Smooth muscle cell (in vitro differentiated cells): ENCODE data around the gene C18orf54. TPM values are rescaled to one million over a fixed set of nuclear protein-coding genes. Genes with fewer than 3 reads are reported as not detected.

Experiments
- DNase-seq: peaks from one replicate; lab custom pipeline; 2025; ENCODE audit not compliant: unreplicated experiment; lab: John Stamatoyannopoulos, UW
- H2AFZ ChIP-seq: fragments of 200-600 bp; sonication (generic); 2 replicates; pipeline ENCODE4 v1.6.0; 2016; ENCODE audit warnings: antibody characterized with exemption, low read depth, mild to moderate bottlenecking
- H3F3A ChIP-seq: fragments of 200-600 bp; sonication (generic); 2 replicates; pipeline ENCODE4 v1.6.0; 2017; ENCODE audit warnings: antibody characterized with exemption, low read depth
- H3K27ac ChIP-seq: fragments of 200-600 bp; sonication (generic); 2 replicates; pipeline ENCODE4 v1.5.1; 2016; ENCODE audit warnings: low read depth, mild to moderate bottlenecking
- H3K27me3 ChIP-seq: fragments of 200-600 bp; sonication (generic); 2 replicates; pipeline ENCODE4 v1.6.1; 2016; ENCODE audit warnings: low read depth, mild to moderate bottlenecking
- H3K36me3 ChIP-seq: fragments of 200-600 bp; sonication (generic); 2 replicates; pipeline ENCODE4 v1.5.1; 2016; ENCODE audit warnings: low read depth
- H3K4me1 ChIP-seq: fragments of 200-600 bp; sonication (generic); 2 replicates; pipeline ENCODE4 v1.5.1; 2016; ENCODE audit warnings: low read depth
- H3K4me2 ChIP-seq: fragments of 200-600 bp; sonication (generic); 2 replicates; pipeline ENCODE4 v1.6.0; 2016; ENCODE audit warnings: mild to moderate bottlenecking
- H3K4me3 ChIP-seq: fragments of 200-600 bp; sonication (generic); 2 replicates; pipeline ENCODE4 v1.5.1; 2016; ENCODE audit warnings: mild to moderate bottlenecking
- H3K79me2 ChIP-seq: fragments of 200-600 bp; sonication (generic); 2 replicates; pipeline ENCODE4 v1.6.0; 2016; ENCODE audit warnings: low read depth, mild to moderate bottlenecking
- H3K9ac ChIP-seq: fragments of 200-600 bp; sonication (generic); 2 replicates; pipeline ENCODE4 v1.6.0; 2016; ENCODE audit warnings: low read depth
- H3K9me3 ChIP-seq: fragments of 200-600 bp; sonication (generic); replicated peaks from 2 replicates; pipeline ENCODE4 v1.5.1; 2016; ENCODE audit warnings: low read depth
- H4K20me1 ChIP-seq: fragments of 200-600 bp; sonication (generic); 2 replicates; pipeline ENCODE4 v1.6.0; 2016; ENCODE audit warnings: low read depth
- WGBS: methylation state at CpG from one replicate; pipeline ENCODE4 v1.1.7; 2016; ENCODE audit warnings: low lambda C conversion rate; 5-methylcytosine and 5-hydroxymethylcytosine counted together
- polyA plus RNA-seq: library from polyadenylated mRNA; unstranded; fragments of >200 nt; fragmentation: Nextera tagmentation; extraction: Ambion mirVana; gene quantifications from 2 replicates; pipeline ENCODE4 v1.2.1, GENCODE V29; 2016
- total RNA-seq: library from RNA; depleted of rRNA; stranded (reverse); fragments of >200 nt; gene quantifications from 2 replicates; pipeline ENCODE4 v1.2.3, GENCODE V29; 2014
- TF ChIP-seq, protein P1 (sequence below): fragments of 200-600 bp; sonication (generic); IDR thresholded peaks from 2 replicates; pipeline ENCODE4 v1.5.1; 2017; ENCODE audit warnings: borderline replicate concordance, mild to moderate bottlenecking, antibody characterized with exemption; ENCODE audit not compliant: insufficient read depth, poor library complexity, severe bottlenecking

Gene C18orf54
- total and polyA plus RNA-seq, 2 experiments from 2014 or later = 3.4 to 9.3 TPM

DNA sequence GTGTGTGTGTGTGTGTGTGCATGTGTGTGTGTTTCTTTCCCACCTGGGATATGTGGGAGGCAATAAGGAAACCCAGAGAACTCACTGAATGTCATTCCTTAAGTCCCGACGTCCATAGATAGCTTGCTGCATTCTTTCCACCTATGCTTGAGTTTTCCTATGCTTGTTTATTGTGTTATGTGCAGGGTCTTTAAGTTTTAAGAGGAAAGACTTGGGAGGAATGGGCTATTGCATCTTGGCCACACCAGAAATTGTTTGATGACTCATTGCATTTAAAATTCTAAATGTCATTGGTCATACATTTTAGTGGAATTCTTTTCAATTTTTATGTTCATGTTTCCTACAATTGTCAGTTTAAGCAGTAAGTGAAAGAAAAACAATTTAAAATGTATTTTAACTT is 33.7 kb upstream of the C18orf54 start:
- TF ChIP-seq, protein P1, sequence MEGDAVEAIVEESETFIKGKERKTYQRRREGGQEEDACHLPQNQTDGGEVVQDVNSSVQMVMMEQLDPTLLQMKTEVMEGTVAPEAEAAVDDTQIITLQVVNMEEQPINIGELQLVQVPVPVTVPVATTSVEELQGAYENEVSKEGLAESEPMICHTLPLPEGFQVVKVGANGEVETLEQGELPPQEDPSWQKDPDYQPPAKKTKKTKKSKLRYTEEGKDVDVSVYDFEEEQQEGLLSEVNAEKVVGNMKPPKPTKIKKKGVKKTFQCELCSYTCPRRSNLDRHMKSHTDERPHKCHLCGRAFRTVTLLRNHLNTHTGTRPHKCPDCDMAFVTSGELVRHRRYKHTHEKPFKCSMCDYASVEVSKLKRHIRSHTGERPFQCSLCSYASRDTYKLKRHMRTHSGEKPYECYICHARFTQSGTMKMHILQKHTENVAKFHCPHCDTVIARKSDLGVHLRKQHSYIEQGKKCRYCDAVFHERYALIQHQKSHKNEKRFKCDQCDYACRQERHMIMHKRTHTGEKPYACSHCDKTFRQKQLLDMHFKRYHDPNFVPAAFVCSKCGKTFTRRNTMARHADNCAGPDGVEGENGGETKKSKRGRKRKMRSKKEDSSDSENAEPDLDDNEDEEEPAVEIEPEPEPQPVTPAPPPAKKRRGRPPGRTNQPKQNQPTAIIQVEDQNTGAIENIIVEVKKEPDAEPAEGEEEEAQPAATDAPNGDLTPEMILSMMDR = no peak
- DNase-seq = no peak
- WGBS = 77% methylated on average over 2 of the region's 2 CpGs
- Histone ChIP-seq H3F3A (no peaks in the 10 kb centered on the region), H3K27ac (no peak overlapping the region), H3K4me2 (no peak overlapping the region), H3K79me2 (no peaks in the 10 kb centered on the region), H3K9ac (no peak overlapping the region), H3K27me3 (no peaks in the 10 kb centered on the region), H3K9me3 (no peaks in the 10 kb centered on the region), H3K4me3 (no peak overlapping the region), H2AFZ (no peak overlapping the region), H4K20me1 (no peaks in the 10 kb centered on the region), H3K4me1 (no peaks in the 10 kb centered on the region), H3K36me3 (no peaks in the 10 kb centered on the region)

- Histone ChIP-seq H3K4me1 (no peaks in the 10 kb centered on the region), H3K4me2 (no peak overlapping the region), H3K36me3 (no peaks in the 10 kb centered on the region), H4K20me1 (no peaks in the 10 kb centered on the region), H3K79me2 (no peaks in the 10 kb centered on the region), H3K9ac (no peak overlapping the region), H2AFZ (no peak overlapping the region), H3K27me3 (no peaks in the 10 kb centered on the region), H3K9me3 (no peaks in the 10 kb centered on the region), H3K4me3 (no peak overlapping the region), H3K27ac (no peak overlapping the region), H3F3A (no peaks in the 10 kb centered on the region)
- TF ChIP-seq, protein P1 = no peak
- 92% methylated on average over 4 of the region's 4 CpGs for WGBS
- no peak for DNase-seq
Observed at GRCh38 chr18:54327818-54328217, 29.9 kb upstream of the C18orf54 start.

DNA sequence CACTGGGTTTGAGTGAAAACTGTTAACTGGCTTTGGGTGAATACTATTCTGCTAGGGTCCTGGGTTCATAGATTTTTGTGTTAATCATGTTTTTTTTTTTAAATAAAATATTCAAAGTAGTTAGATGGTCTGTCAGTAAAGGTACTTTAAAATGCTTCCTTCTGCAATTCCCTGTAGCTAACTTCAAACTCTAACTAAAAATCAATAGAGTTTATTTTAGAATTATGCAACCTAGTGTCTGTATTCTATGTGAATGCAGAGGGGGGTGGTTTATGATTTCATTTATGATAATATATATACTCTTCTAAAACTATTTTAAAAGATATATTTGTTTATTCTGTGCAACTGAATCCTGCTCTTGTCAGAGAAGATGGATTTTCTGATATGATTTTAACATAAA is 27.9 kb upstream of the C18orf54 start:
- Histone ChIP-seq H3K4me2 (no peak overlapping the region), H3K36me3 (no peaks in the 10 kb centered on the region), H3K9me3 (no peaks in the 10 kb centered on the region), H3K79me2 (no peaks in the 10 kb centered on the region), H2AFZ (no peak overlapping the region), H3K9ac (no peak overlapping the region), H4K20me1 (no peaks in the 10 kb centered on the region), H3K4me3 (no peak overlapping the region), H3F3A (no peaks in the 10 kb centered on the region), H3K27me3 (no peaks in the 10 kb centered on the region), H3K27ac (no peak overlapping the region), H3K4me1 (no peaks in the 10 kb centered on the region)
- DNase-seq = no peak
- TF ChIP-seq, protein P1 = no peak

DNA sequence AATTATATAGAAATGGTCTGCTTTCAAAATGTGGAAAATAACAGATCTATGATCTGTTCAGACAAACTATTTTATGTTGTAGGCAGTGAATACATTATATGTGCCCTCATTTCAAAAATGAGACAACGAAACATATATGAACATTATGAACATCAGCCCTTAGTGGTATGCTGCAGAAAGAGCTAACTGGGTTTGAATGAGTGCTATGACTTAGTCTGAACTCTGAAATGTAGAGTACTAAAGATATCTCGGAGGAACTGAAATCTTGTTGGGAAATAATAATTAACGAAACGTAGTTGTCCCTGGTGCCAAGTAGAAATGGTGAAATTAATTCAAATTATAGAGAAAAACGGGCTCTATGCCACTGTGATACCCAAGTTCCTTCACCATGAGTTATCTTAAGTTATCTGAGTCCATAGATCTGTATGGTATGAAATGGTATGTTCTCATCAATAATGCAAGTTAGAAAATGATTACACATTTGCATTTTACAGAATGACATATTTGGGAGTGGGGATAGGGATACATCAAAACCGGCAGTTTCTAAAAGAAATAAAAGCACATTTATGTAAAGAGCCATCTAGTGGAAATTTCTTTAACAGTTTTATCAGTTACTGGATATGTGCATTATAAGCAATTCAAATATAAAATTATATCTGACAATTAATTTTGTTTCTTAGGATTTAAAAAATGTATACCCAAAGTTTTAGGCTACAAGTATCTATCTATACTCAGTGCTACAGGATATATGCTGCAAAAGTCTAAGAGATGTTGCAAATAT is 26.7 kb upstream of the C18orf54 start:
- no peak overlapping the region for H3K9ac ChIP-seq
- no peak for DNase-seq
- TF ChIP-seq, protein P1 = no peak
- no peaks in the 10 kb centered on the region for H3K9me3 ChIP-seq
- H3K4me2 ChIP-seq = no peak overlapping the region
- no peak overlapping the region for H3K27ac ChIP-seq
- H3K4me1 ChIP-seq = no peaks in the 10 kb centered on the region
- H3K4me3 ChIP-seq = no peak overlapping the region
- no peaks in the 10 kb centered on the region for H3K79me2 ChIP-seq
- no peaks in the 10 kb centered on the region for H3F3A ChIP-seq
- no peaks in the 10 kb centered on the region for H4K20me1 ChIP-seq
- no peak overlapping the region for H2AFZ ChIP-seq
- H3K36me3 ChIP-seq = no peaks in the 10 kb centered on the region
- WGBS = 76% methylated on average over 6 of the region's 6 CpGs
- H3K27me3 ChIP-seq = no peaks in the 10 kb centered on the region
